GM18520 (cell line): ENCODE results near the gene UGT2B28.
"Not testable (repeated sequence)": the region's sequence is repeated elsewhere in the genome, so short reads cannot be mapped to it uniquely, and the experiment has no call there.

Experiments
- ATAC-seq: cut with Tn5 transposase; IDR thresholded peaks from one replicate; pipeline ENCODE4 v1.9.1; 2021; ENCODE audit not compliant: unreplicated experiment

The UGT2B28 gene

GRCh38 chr4:69280081-69280480 lies at the start of gene UGT2B28:
Gene UGT2B28 (plus strand): TSS chr4:69280475. CDS start chr4:69280501, 26 bp downstream.
- ATAC-seq = not testable (repeated sequence)

- no peak for ATAC-seq
Observed at GRCh38 chr4:69239092-69239491, 41.2 kb upstream of the UGT2B28 start.

- no peak for ATAC-seq
Observed at GRCh38 chr4:69239557-69240168, 40.6 kb upstream of the UGT2B28 start.

GRCh38 chr4:69240787-69241186 lies 39.5 kb upstream of the UGT2B28 start:
- ATAC-seq = not testable (repeated sequence)

- not testable (repeated sequence) for ATAC-seq
Observed at GRCh38 chr4:69241746-69242145, 38.5 kb upstream of the UGT2B28 start.

DNA sequence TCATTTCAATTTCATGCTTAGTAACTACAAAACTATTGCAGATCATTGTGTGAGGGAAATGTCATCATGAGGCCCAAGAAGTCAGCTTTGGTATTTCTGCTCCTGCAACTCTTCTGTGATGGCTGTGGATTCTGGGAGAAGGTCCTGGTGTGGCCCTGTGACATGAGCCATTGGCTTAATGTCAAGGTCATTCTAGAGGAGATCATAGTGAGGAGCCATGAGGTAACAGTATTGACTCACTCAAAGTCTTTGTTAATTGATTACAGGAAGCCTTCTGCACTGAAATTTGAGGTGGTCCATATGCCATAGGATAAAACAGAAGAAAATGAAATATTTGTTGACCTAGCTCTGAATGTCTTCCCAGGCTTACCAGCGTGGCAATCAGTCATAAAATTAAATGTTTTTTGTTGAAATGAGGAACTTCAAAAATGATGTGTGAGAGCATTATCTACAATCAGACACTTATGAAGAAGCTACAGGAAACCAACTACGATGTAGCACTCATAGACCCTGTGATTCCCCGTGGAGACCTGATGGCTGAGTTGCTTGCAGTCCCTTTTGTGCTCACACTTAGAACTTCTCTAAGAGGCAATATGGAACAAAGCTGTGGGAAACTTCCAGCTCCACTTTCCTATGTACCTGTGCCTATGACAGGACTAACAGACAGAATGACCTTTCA lies 37.6 kb upstream of the UGT2B28 start:
- not testable (repeated sequence) for ATAC-seq

GRCh38 chr4:69250884-69251283 lies 29.4 kb upstream of the UGT2B28 start:
- ATAC-seq = not testable (repeated sequence)

DNA sequence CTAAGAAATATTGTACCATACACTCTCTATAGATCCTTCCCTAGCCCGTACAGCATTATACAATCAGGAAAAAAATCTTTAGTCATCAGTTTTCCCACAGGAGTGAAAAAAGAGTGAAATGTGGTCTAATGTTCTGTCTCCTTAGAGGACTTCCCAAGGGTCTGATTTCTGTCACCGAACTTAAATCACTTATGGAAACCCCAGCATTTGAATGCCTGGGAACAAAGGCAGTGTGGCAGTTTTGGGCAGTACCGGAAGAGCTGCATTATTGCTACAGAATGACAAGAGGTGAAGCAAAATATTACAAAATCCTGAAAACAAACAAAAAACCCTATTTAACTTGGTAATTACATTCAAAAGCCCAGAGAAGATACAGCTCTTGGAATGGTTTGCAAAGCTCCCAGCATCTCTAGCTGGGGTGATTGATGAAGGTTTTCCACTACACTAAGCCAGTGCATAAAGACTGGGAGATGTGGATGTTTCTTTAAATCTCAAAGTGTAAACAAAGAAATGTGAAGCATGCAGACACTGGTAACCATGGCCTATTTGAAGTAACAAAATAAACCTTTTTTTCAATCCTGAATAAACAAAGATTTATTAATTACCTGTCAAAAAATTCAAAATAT lies 27.0 kb upstream of the UGT2B28 start:
- ATAC-seq = not testable (repeated sequence)

GRCh38 chr4:69268612-69269011 lies 11.7 kb upstream of the UGT2B28 start:
- ATAC-seq = not testable (repeated sequence)

GRCh38 chr4:69296356-69296755 lies 16.1 kb downstream of the UGT2B28 start:
- ATAC-seq = not testable (repeated sequence)

DNA sequence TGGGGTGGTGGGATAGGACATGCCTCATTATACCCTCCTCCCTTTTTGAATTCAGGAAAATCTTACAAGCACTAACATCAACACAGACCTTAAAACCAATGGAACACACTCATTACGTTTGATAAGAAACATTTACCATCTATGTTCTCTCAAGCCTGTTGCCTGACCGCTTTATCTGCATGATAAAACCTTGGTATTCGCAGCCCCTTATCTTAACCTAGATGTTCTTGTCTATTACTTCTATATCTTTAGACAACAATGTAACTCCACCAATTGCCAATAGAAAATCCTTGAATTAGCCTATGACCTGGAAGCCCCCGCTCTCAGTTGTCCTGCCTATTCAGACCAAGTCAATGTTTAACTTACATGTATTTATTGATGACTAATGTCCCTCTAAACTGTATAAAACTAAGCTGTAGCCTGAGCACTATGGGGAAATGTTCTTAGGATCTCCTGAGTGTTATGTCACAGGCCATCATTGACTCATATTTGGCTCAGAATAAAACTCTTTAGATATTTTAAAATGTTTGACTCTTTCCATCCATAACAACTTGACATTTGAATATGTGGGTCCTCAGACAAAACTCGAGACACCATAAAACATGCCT lies 28.3 kb downstream of the UGT2B28 start:
- ATAC-seq = not testable (repeated sequence)

DNA sequence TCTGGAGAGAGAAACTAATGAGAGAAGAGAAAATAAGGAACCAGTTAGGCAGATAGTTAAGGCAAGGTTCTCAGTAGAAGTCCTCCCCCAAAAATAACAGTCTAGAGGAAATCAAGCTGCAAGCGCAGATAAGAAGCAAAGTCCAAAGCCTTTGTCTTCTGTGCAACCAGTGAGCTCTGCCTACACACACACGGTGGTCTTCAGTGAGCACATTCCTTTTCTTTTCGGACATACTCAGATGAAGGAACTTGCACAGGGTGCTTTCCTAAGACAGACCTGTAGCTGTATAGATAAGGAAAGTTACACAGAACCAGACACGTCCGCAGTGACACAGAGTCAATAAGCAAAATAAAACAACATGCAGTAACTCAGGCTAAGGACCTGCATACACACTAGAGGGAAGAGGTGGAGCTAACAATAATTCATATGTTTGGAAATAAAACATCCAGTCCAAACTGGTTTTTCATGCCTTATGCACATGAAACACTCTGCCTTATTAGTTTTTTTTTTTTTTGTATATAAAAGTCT lies 29.3 kb downstream of the UGT2B28 start:
- ATAC-seq = not testable (repeated sequence)

DNA sequence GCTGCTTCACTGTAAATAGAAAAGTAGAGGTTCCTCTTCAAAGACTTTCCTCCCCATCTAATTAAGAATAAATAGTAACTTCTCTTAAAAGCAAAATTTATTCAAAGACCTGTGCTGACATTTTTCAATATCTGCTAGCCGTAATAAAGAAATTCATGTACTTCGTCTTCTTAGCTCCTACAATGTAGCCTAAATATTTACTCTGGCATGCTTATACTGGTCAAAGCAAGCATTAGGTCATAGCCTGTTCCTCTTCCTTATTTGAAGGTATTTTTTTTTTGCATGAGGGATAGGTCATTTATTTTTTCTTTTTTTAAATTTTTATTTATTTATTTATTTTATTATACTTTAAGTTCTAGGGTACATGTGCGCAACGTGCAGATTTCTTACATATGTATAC lies 30.0 kb downstream of the UGT2B28 start:
- ATAC-seq = not testable (repeated sequence)

DNA sequence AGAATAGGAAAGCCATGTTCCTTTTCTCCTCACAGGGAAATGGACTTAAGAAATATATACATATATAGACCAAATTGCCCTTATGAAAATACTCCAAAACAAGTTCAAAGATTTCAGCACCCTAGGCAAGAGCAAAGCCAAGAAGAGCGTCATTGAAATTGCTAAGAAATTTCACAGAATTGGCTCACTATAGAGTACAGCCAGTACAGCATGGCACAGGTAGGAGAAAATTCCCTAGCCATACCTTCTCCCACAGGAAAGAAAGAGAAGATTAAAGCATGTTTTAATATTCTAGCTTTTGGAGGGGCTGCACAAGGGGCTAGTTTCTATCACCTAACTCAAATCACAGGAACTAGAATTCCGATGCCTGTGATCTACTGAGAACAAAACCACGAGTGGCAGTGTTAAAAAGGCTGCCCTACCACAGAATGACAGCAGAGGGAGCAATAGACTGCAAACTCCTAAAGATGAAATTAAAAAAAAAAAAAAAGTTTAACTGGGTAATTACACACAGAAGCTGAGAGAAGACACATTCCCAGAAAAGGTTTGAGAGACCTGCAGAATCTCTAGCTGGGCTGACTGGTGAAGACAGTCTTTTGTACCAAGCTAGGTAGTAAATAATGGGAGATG lies 37.5 kb downstream of the UGT2B28 start:
- not testable (repeated sequence) for ATAC-seq

DNA sequence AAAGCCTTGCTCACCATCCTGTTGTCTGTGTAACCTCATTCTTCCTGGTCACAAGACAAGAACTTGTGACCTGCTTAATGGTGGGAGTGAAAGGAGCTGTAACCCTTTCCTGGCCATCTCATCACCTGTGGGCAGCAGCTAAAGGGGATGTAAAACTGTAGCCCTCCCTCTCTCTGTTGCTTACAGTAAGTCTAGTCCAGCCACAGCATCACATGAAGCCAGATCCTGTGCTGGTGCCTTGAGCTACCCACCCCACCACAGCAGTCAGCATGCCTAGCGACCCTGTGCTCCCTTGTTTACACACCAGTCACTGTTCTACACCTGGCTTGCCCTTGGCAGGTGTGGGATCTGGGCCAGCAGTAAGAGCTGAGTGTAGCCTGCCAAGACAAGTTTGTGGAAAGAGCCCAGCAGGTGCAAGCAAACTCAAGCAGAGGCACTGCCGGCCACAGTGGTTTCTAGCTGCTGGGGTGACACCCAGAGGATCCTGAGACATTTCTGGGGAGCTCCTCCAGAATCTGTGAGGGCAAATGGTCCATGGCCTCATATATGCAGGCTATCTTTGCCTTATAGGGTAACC lies 41.0 kb downstream of the UGT2B28 start:
- no peak for ATAC-seq

DNA sequence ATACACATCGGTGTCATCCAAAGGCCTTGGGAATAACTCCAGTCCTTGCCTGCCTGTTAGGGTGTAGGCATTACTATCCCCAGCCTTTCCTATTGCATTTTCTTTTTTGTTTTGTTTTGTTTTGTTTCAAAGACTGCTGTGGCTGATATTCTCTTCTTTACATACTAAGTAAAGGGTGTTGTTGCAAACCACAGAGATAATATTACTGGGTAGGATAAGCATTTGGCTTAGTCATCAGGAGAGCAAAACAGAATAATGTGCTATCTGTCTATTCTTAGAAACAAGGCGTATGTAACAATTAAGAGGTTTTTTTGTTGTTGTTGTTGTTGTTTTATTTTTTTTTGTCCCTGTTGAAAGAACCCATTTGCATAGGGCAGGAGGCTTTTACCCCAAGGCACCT lies 41.8 kb downstream of the UGT2B28 start:
- ATAC-seq = no peak

DNA sequence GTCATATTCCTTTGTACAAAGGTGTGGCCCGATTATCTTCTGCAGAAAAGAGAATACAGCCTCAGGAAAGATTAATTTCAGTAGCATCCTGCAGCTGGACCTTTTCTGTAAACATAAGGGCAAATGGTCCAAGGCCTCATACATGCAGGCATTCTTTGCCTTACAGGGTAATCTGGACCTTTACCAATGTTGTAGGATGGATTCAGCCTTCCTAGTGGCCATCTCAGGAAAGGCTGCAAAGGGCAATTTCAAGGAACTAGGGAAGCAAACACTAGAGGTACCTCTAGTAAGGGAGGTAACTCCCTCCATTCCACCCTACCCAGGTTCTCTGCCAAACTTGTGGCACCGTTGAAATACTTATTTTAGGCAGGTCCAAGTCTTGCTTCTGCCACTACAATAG lies 43.0 kb downstream of the UGT2B28 start:
- no peak for ATAC-seq

DNA sequence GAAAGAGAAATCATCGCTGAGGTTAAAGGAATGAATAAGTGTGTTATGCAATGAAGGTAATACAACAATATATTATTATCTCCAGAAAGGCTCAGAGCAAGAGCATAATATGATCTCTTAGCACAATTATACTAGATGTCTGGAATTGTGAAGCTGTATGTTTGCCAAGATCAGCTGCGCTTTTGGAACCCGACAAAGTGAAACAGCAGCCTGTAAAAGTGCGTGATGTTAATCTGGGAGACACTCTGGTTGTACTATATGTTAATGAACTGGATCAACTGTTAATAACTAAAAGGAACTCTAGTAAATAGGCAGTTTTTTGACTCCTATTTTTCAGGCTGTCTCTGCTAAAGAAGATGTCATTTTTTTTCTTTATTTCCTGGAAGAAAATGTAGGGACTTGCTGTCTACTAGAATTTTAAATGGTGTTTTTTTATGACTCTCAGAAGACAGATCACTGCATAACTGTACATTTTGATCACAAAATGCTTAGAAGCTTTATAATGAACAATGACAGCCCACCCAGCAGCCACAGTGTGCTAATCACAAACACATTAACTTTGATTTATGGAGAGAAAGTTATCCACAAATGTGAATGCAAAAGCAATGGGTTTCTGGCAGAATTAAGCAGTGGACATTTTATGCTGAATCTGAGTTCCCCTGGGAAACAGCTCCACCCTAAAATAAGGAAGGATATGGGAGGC lies 50.2 kb downstream of the UGT2B28 start:
- no peak for ATAC-seq

GRCh38 chr4:69331304-69331703 lies 51.0 kb downstream of the UGT2B28 start:
- ATAC-seq = not testable (repeated sequence)

- ATAC-seq = not testable (repeated sequence)
Observed at GRCh38 chr4:69335485-69335884, 55.2 kb downstream of the UGT2B28 start.
